COLO668 (cell line): Measurements from ENCODE around the gene BCL11A.

Experiments used
- DNase-seq: peaks from one replicate; lab custom pipeline; 2025; ENCODE audit not compliant: unreplicated experiment; lab: John Stamatoyannopoulos, UW

BCL11A gene

GRCh38 chr2:60488291-60488690 lies 65.2 kb downstream of the BCL11A start:
- no peak for DNase-seq

GRCh38 chr2:60487174-60487573 lies 66.3 kb downstream of the BCL11A start:
- no peak for DNase-seq

- DNase-seq, result no peak
These were observed 66.9 kb downstream of the BCL11A start for GRCh38 chr2:60486551-60486950.

DNA sequence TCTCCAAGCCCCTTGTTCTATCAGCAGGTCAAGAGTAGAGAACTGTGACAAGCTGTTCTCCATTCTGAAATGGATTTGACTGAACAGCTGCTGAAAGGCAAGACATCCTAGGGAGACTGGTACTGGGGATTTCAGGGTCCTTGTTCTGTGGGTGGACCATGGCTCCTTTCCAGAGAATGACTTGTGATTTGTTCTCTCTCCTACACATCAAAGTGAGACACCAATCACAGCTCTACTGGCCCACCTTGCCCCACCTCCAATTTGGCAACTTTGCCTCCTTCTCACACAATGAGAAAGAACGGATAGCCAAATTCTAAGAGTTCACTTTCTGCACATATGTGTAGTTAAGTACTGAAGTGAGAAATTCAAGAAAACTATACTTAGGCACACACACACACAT lies 67.4 kb downstream of the BCL11A start:
- DNase-seq, result no peak

DNA sequence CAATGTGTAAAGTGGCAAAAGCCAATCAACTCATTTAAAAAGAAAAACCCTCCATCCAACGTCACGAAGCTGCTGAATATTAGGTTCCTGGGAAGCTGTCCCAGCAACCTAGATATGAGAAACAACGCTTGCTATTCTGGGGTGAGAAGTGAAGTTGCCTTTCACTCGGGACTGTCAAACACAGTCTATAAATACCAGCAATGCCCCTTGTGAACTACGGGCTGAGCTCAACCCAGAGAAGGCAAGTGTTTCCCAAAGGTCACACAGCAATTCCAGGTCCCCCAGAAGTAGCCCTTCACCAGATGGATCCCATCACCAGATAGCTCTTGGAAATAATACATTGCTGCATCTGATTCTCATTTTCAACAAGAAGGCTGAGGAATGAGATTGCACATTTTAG lies 67.9 kb downstream of the BCL11A start:
- no peak for DNase-seq

DNA sequence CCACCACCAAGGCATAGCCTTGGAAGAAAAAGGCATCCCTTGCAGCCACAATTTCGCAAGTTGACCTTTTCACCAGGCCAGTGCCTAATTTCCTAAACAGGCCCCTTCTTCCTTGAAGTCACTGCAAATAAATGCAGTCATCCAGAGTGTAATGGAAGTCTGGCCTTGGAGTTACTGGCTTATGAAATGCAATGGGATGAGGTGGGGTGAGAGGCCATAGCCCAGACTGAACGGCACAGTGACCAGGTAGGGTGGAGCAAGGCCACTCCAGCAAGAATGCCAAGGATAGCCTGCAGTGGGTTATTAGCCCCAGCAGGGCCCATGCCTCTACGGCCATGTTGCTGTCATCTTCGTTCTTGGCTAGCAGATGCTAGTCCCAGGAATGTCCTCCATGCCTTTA lies 68.4 kb downstream of the BCL11A start:
- no peak for DNase-seq

DNA sequence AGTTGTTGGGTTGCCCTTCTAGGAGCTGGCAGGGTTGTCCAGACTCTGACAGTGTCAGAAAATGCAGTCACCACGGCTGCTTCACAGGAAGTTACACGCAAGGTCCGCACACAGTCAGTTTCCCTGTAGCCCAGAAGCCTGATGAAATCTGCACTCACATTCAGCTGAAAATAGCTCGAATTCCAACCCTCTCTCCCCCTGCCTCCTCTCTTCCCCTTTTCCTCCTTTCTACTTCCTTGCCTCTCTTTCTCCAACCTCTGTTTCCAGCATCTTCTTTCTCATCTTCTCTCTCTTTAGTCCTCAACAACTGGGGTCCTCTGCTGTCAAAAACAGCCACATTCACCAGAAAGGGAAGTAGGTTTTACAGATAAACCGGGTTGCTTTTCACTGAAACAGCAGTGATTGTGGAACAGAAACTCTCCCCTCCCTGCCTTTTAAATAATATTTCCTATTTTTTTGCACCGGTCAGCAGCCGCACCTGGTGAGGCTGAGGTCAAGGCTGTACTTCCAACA lies 69.3 kb downstream of the BCL11A start:
- no peak for DNase-seq

DNA sequence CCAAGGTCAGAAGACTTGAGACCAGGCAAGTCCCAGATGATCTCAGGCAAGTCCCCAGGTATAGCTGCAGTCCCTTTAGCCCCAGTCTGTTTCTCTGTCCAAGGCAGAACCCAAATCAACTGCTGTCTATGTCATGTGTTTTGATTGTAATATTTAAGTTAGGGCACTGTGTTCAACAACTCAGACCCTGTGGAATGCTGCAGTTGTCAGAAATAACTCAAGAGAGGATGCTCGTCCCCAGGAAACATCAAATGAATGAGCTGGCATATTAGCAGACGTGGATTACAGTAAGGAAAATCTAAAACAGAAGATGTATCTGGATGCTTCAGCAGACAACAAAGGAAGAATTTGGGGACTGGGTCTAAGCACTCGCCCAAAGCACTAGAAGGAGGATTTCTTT lies 70.1 kb downstream of the BCL11A start:
- DNase-seq, result no peak

GRCh38 chr2:60482222-60482621 lies 71.2 kb downstream of the BCL11A start:
- no peak for DNase-seq

DNA sequence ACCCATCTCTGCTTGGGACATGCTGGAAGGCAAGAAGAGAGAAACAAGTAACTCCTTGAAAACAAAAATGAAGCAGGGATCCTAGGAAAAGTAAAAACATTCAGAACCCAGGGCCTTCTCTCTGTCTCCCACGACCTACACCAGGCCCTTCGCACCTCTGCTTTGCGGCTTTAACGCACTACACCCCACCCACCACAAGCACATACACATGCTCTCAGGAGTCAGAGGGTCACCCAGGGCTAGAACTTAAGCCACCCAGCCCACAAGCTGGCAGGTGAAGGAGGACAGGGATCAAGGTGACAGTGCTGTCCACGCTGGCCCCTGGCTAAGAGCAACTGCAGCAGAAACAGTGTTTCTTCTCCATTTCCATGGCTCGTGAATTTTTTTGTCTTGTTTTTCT lies 72.2 kb downstream of the BCL11A start:
- DNase-seq, result no peak

GRCh38 chr2:60480089-60480773 lies 73.2 kb downstream of the BCL11A start:
- DNase-seq, result peak; percentile 32

DNA sequence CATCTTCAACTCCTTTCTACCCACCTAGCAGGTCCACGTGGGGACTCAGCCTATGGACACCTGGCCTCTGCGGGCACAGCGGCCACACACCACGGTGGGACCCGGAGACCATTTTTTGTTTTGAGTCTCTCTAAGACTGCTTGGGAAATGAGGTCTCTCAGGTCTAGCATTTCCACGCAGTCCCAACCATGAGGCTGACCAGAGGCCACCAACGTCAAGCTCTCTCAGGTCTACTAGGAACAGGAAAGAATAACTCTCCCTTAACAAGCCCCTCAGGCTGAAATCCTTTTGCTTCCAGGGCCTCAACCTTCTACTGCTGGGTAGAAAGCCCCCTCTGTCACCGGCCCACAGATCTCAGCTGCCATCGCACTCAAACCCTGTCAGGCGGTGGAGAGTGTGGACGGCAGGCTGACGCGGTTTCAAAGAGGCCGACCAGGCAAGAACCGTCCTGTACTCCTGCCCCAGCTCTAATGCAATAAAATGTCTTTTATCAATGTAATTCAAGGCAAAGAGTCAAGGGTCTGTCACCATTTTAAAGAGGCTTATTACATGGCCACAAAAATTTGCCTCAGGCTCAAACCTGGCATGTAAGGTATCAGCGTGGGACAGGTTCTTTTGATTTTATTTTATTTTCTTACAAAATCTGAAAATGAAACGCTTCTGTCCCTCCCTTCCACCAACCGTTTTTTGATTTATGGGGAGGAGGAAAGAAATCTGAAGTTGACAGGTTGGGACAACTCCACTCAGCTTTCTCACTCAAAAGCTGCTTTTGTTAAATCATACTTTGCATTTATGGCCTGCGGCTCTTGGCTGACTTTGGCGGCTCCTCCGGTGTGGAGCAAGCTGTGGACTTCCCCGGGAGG lies 74.0 kb downstream of the BCL11A start:
- DNase-seq, result no peak

DNA sequence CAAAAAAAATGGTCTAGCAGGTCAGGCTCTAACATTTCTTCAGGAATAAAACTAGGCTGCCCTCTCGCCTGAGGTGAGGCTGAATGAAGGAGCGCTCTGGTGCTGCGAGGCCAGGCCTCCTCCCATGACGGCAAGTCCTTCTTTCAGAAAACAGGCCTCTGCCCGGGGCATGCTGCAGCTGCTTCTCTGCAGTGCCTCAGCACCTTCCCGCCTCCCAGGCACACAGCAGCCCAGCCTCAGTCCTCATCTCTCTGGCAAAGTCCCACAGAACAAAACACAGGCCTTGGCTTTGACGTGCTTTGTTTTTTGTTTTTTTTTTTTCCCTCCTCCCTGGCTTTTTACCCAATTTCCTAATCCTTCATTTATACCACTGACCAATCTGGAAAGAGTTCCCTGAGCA lies 74.8 kb downstream of the BCL11A start:
- DNase-seq, result no peak

GRCh38 chr2:60476206-60476954 lies 77.1 kb downstream of the BCL11A start:
- no peak for DNase-seq

DNA sequence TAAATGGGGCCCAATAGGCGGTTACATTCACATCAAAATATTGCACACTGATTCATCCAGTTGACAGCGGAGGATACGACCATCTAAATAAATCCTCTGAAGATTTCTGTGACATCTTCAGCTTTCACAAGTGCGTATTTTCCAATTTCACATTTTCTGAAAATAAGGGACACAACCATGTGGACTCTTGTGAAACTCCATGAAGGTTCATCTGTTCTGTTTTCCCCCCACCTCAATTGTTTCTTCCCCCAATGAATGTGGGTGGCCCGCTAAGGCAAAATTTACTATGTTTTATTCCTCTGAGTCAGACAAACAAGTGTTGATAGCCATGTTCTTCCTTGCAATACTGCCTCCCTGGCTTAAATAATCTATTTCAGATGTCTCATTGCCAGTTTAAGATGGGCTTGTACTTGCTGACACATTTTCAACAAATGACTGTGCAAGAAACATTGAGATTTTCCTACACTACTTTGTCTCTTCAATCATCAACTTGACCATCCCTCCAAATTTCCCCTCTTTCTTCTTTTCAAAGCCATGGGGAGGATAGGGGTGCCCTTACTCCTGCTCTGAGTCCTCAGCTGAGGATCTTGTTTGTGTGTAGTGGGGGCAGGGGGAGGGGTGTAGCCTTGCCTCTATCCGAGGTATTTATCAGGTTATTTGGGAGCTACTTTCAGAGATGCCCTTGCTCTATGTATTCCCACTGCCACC lies 78.2 kb downstream of the BCL11A start:
- no peak for DNase-seq

- DNase-seq, result no peak
These were observed 79.2 kb downstream of the BCL11A start for GRCh38 chr2:60474301-60474700.

GRCh38 chr2:60473546-60473945 lies 79.9 kb downstream of the BCL11A start:
- no peak for DNase-seq

GRCh38 chr2:60472663-60473289 lies 80.7 kb downstream of the BCL11A start:
- no peak for DNase-seq

DNA sequence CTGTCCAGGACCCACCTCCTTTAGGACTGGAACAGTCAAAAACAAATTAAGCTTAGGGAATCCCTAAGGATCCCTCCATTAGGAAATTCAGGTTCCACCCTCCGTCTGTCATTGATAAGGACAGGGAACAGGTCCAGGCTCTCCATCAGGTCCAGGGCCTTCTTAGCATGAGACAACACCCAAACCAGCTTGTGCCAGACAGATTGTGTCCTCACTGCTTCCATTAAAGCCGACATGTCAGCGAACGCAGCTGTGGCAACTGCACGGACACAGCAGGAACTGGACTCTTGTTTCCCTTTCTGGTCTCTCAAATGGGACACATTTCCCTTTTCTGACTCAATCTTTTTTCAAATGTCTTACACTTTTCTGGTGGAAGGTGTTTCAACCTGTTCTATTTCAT lies 81.4 kb downstream of the BCL11A start:
- DNase-seq, result no peak

DNA sequence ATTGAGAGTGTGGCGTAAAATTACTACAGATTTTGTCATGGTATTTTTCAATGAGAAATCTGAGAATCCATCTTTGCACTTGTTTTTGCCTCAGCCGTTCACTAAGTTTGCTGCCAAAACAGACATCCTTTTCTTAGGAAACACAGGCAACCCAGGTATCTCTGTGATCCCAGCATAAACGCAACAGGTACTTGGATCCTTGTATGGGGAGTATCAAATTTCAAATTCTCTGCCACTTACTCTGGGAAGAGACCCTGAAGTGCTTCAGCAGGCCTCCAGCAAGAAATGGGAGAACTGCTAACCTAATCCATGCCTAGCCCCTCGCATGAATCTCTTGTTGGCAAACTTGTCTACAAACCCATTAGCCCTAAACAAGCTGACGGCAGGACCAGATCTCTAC lies 83.1 kb downstream of the BCL11A start:
- no peak for DNase-seq
